HL-60/S4 (cell line): ENCODE data around the gene GRWD1.

Experiments used
- in situ Hi-C: fragments of 300-500 bp; cut with MboI; formaldehyde crosslinking; loops from 2 replicates; pipeline ENCODE4 v1.14.3; 2022; ENCODE audit warnings: low sequenced_read_pairs

The GRWD1 gene

GRCh38 chr19:48421548-48421947, 24.2 kb upstream of the GRWD1 start:
- in situ Hi-C loops: no loop called here

DNA sequence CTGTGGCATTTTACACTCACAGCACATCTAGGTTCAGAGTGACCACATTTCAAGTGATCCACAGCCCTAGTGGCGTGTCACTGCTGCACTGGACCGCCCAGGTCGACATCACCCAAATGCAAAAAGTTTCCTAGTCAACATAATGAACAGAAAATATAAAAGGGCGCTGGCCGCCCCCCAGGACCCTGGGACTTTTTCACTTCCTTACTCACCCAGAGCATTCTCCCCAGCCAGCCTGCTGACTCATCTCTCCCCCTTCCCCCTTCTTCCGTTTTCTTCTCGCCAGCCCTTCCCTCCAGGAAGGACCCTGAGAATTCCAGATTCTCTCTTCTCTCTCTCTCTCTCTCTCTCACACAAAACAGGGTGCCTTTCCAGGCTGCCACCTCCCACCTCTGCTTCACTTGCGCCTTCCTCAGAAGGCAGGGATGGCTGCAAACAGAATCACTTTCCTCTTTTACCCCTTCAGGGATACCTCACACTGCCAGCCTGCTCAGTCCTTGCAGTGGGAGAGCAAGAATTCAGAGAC, 21.0 kb upstream of the GRWD1 start:
- in situ Hi-C loops: no loop called here

GRCh38 chr19:48428670-48429069, 17.1 kb upstream of the GRWD1 start:
- in situ Hi-C loops: no loop called here

GRCh38 chr19:48433337-48433736, 12.4 kb upstream of the GRWD1 start:
- in situ Hi-C loops: no loop called here

DNA sequence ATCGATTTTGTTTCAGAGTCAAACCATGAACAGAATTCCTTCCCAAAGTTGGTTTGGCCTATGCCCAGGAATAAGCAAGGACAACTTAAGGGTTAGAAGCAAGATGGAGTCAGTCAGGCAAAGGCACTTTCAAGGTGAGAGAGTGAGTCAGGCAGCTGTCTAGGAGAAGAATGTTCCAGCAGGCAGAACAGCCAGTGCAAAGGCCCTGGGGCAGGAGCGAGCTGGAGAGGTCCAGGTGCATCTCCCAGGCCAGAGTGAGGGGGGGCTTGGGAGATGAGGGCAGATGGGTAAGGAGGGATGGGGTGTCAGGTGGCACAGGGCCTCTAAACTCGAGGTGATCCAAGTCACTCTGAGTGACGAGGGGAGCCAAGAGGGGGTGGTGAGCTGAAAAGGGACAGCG, 9.2 kb upstream of the GRWD1 start:
- in situ Hi-C loops: no loop called here

- in situ Hi-C loops: no loop called here
Observed at GRCh38 chr19:48441360-48442050, 4.3 kb upstream of the GRWD1 start.

GRCh38 chr19:48442116-48443035, 3.4 kb upstream of the GRWD1 start:
- in situ Hi-C loops: no loop called here

- in situ Hi-C loops: no loop called here
Observed at GRCh38 chr19:48443256-48443655, 2.5 kb upstream of the GRWD1 start.

DNA sequence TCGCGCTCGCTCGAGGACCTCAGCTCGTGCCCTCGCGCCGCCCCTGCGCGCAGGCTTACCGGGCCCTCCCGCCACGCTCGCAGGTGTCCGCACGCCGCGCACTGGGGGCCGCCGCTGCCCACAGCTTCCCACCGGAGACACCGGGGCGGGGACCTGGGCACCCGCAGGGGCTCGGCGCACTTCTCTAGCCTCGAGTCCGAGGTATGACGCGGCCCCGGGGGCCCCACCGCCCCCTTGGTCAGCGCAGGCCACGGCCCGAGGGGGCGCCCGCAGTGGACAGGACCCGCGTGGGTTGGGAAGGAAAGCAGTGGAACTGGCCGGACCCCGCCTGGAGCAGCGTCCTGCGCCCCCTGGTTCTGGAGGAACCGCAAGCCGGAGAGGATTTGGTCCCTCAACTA, 2.1 kb upstream of the GRWD1 start:
- in situ Hi-C loops: no loop called here

DNA sequence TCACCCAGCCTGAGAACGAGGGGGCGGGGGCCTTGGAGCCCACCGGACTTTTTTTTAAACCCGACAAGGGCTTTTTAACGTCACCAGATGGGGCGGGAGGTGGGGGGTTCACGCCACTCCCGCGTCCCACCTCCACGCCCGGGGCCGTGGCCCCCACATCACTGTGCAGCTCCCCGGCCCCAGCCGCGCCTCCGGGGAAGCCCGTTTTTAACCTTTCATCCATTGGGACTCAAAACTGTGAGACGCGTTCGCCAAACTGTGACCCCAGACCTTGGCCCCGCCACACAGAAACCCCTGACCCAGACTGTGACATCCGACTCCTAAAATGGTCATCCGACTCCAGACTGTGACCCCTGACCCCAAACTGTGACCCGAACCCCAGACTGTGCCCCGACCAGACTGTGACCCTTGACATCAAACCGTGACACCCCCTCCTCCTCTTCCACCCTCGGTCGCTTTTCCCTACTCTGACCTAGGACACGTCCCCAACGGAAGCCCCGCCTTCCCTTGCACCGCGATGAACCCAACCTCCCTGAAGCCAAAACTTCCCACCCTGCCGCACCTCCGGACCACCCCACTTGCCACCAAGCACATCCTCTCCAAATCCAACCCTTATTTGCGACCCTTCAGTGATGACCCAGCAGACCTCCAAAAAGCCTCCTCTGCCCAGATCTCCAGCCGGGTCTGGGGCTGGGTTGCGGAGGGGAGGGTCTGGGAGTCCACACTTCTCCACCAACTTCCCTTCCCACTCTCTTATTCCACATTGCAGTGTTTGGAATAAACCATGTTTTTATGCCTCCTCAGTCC, 1.5 kb upstream of the GRWD1 start:
- in situ Hi-C loops: no loop called here

- in situ Hi-C loops: no loop called here
Observed at GRCh38 chr19:48444936-48445200, 915 bp upstream of the GRWD1 start.

- in situ Hi-C loops: no loop called here
Observed at GRCh38 chr19:48445256-48445605, 552 bp upstream of the GRWD1 start.

GRCh38 chr19:48446579-48446978, 796 bp downstream of the GRWD1 start:
- in situ Hi-C loops: no loop called here

DNA sequence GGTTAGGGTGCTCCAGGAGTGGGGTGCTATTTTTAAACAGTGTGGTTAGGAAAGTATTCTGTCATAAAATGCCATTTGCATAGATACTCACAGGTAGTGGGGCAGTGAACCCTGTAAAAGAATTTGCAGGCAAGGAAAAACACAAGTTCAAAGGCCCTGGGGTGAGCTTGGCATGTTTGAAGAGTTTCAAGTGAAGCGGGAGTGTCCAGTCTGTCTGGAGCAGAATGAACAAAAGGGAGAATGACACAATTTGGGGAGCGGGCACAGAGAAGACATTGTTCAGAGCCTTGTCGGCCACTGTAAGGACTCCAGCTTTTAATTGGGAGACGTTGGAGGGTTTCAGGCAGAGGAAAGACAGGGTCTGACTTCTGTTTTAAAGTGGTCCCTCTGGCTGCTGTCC, 2.8 kb downstream of the GRWD1 start:
- in situ Hi-C loops: no loop called here

- in situ Hi-C loops: no loop called here
Observed at GRCh38 chr19:48450441-48450840, 4.7 kb downstream of the GRWD1 start.

- in situ Hi-C loops: no loop called here
Observed at GRCh38 chr19:48450863-48451262, 5.1 kb downstream of the GRWD1 start.

DNA sequence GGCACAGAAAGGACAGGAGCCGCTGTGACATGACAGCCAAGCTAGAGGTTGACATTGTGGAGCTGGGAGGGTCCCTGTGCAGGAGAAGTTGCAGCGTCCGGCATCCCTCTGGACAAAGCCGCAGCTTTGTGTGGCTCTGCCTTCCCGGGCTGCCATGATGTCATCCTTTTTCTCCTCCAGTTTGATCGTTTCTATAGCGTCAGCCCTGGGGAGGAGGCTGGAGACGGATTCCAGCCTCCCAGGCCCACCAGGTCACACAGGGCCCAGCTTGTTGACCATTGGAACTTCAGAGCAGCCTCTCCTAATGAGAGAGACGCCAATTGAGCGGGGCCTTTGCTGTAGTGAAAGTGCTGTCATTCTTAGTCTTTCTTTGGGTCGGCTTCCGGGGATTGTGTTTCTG, 5.8 kb downstream of the GRWD1 start:
- in situ Hi-C loops: no loop called here

GRCh38 chr19:48452289-48453190, 6.8 kb downstream of the GRWD1 start:
- in situ Hi-C loops: no loop called here

DNA sequence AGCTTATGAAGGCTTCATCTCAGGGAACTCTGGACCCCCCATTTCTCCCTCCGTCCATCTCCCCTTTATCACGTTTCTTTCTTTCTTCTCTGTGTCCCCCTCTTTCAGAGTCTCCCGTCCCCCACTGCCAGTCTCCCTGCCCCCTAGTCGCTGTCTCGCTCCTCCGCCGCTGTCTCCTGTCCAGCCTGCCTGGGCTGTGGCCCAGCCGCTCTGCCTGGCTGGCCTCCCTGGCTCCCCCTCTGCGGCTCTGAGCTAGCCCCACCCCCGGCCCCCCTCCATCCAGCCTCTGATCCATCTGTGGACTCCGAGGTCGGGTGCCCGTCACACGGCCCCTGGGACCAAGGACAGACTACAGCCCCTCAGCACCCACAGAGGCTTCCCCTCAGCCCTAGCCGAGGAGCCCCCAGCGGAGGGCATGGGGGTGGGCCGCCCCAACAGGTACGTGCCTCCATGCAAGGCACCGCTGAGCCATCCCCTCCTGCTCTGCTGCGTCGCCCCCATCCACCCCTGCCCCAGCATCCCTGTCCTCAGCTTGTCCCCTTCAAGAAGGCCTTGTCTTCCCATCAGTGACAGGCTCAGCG, 8.5 kb downstream of the GRWD1 start:
- in situ Hi-C loops: no loop called here
